Gastrocnemius medialis (tissue), 4 donors: ENCODE results near the gene MED23. TPM values are rescaled to one million over a fixed set of nuclear protein-coding genes. Genes with fewer than 3 reads are reported as not detected.
"Not testable (repeated sequence)": the region's sequence is repeated elsewhere in the genome, so short reads cannot be mapped to it uniquely, and the experiment has no call there.

ENCODE experiments used
- ATAC-seq, 2 donors: fragments of 150-250 bp; one replicate each; pipeline ENCODE4 v1.9.1; 2016
- DNase-seq, 2 donors: peaks; one replicate each; pipeline ENCODE4 v3.0.0-alpha.2; 2019
- H3K27ac ChIP-seq, 4 donors: fragments of 200-600 bp; sonication (generic); 1 replicate in 1 of 4; 2 replicates in 3 of 4; pipeline ENCODE4 v1.5.1; 2016 to 2018; ENCODE audit warnings: mild to moderate bottlenecking in 2 of 4, moderate library complexity in 1 of 4
- H3K27me3 ChIP-seq, 3 donors: fragments of 200-600 bp; sonication (generic) in 2 of 3; 1 replicate in 1 of 3; 2 replicates in 2 of 3; pipeline versions ENCODE4 v1.5.1 to v1.6.0; 2016 to 2019; ENCODE audit warnings: mild to moderate bottlenecking in 1 of 3, moderate library complexity in 1 of 3
- H3K36me3 ChIP-seq, 2 donors: fragments of 200-600 bp; sonication (generic) in 1 of 2; one replicate each; pipeline ENCODE4 v1.5.1; 2017 to 2018
- H3K4me1 ChIP-seq, 2 donors: fragments of 200-600 bp; sonication (generic) in 1 of 2; one replicate each; pipeline ENCODE4 v1.5.1; 2016 to 2017; ENCODE audit warnings: mild to moderate bottlenecking in 2 of 2
- H3K4me3 ChIP-seq, 4 donors: fragments of 200-600 bp; sonication (generic) in 3 of 4; 1 replicate in 1 of 4; 2 replicates in 3 of 4; pipeline ENCODE4 v1.5.1; 2016 to 2019; ENCODE audit warnings: mild to moderate bottlenecking in 2 of 4
- H3K9me3 ChIP-seq, 3 donors: fragments of 200-600 bp; sonication (generic) in 2 of 3; 1 replicate in 1 of 3; 2 replicates in 2 of 3; pipeline ENCODE4 v1.5.1; 2016 to 2019
- CTCF ChIP-seq, 5 experiments: fragments of 450-650 bp in 3 of 5; fragments of 200-600 bp in 2 of 5; sonication (generic) in 2 of 5; IDR thresholded peaks in 4 of 5; conservative IDR thresholded peaks in 1 of 5; 1 replicate in 4 of 5; 2 replicates in 1 of 5; pipeline ENCODE4 v1.5.1; 2016 to 2019; ENCODE audit warnings: antibody characterized with exemption in 5 of 5, mild to moderate bottlenecking in 3 of 5, moderate library complexity in 3 of 5
- POLR2A ChIP-seq, 2 donors: fragments of 450-650 bp; IDR thresholded peaks; one replicate each; pipeline ENCODE4 v1.6.1; 2017; ENCODE audit warnings: antibody characterized with exemption in 2 of 2, mild to moderate bottlenecking in 2 of 2, moderate library complexity in 2 of 2
- in situ Hi-C, 4 donors: fragments of 200-750 bp; cut with MboI; loops; one replicate each; pipeline versions ENCODE4 v1.15.0 to v1.8.0; 2017; ENCODE audit warnings: low sequenced_read_pairs in 4 of 4
- intact Hi-C: fragments of 100-400 bp; cut with DNase I; formaldehyde crosslinking; loops from one replicate; pipeline ENCODE4 v1.15.1; 2023; ENCODE audit warnings: low total_unique reads
- total RNA-seq, 4 donors: library from RNA; depleted of rRNA; stranded (reverse); fragments of >200 nt; gene quantifications; one replicate each; pipeline versions ENCODE4 v1.1.0 to v1.2.3, GENCODE V29; 2016

MED23 gene
- total RNA-seq, 4 donors from 2014 or later: 7.5 to 16.0 (median 12.5) TPM

DNA sequence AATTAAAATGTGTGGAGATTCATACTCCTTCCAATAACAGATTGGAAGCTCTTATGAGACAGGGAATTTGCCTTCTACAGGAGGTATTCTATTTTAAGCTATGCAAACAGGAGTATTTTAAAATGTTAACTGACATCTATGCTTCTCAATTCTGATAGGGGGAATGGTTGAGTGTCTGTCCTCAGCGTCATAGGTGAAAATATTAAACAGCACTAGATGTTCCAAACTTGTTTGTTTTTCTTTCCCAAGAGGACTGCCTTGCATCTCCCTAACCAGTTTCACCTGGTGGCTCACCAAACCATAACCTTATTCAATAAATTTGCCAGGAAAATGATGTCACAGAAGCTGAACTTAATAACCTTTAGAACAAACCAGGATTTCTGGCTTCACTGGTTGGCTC is 79.6 kb downstream of the MED23 start:
- no peak for ATAC-seq
- intact Hi-C loops (no loop called here), in situ Hi-C loops (loop anchor here in 1 of 4 donors (25.0 kb wide), 1 partner anchor 661 kb away; no protein-coding TSS in a partner anchor)

DNA sequence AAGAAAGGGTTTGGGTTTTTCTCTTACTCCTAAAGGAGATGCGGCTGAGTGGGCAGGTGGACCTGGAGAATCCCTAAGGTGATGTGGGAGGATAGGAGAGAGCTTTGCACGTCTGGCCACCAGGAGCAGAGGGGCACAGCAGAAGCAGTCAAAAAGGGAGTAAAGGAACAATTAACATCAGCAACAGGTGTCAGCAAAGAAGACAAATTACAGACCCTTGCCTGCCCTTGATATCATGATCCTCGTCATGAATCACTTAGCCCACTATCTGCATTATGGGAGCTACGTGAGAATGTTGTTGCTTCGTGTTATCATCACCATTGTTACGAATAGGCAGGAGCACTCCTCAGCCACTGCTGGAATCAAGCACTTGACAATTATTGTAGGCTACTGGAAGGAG is 80.6 kb downstream of the MED23 start:
- no peaks in the 10 kb centered on the region for H3K9me3 ChIP-seq
- H3K27me3 ChIP-seq: no peaks in the 10 kb centered on the region
- H3K4me3 ChIP-seq: no peak overlapping the region
- DNase-seq (no peak), ATAC-seq (no peak)
- no peaks in the 10 kb centered on the region for H3K4me1 ChIP-seq
- in situ Hi-C loops (loop anchor here in 1 of 4 donors (25.0 kb wide), 1 partner anchor 660 kb away; no protein-coding TSS in a partner anchor), intact Hi-C loops (no loop called here)
- H3K36me3 ChIP-seq: no peaks in the 10 kb centered on the region
- TF ChIP-seq POLR2A (IDR thresholded peaks at IDR 0.05) (no peak), CTCF (IDR thresholded peaks at IDR 0.05 in 4 of 5, conservative IDR thresholded peaks at IDR 0.05 in 1 of 5) (no peak)
- no peak overlapping the region for H3K27ac ChIP-seq

More for the DNA sequence above, 79.6 kb downstream of the MED23 start:
- TF ChIP-seq CTCF (IDR thresholded peaks at IDR 0.05 in 4 of 5, conservative IDR thresholded peaks at IDR 0.05 in 1 of 5) (no peak), POLR2A (IDR thresholded peaks at IDR 0.05) (no peak)
- H3K4me1 ChIP-seq: no peaks in the 10 kb centered on the region
- no peak overlapping the region for H3K27ac ChIP-seq
- DNase-seq: no peak
- no peaks in the 10 kb centered on the region for H3K9me3 ChIP-seq
- no peaks in the 10 kb centered on the region for H3K36me3 ChIP-seq
- H3K4me3 ChIP-seq: no peak overlapping the region
- no peaks in the 10 kb centered on the region for H3K27me3 ChIP-seq

DNA sequence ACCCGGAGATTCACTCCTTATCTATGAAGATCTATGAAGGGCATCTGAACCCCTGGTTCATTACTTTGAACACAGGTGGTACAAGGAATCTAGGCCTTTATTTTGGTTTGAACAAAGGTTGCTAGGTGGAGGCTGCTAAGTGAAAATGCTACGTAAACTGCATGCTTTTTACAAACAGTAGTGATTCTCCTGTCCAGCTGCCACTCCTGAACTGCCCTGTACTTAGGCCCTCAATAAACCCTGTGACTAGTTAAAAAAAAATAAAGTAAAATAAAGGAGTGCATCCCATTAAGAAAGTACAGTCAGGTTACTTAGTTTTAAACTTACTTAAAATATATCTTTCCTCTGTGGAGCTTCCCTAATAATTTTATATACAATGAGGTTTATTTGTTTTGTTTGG is 82.7 kb downstream of the MED23 start:
- H3K4me1 ChIP-seq: no peaks in the 10 kb centered on the region
- H3K27ac ChIP-seq: no peak overlapping the region
- H3K4me3 ChIP-seq: no peak overlapping the region
- no peaks in the 10 kb centered on the region for H3K36me3 ChIP-seq
- TF ChIP-seq POLR2A (IDR thresholded peaks at IDR 0.05) (no peak), CTCF (IDR thresholded peaks at IDR 0.05 in 4 of 5, conservative IDR thresholded peaks at IDR 0.05 in 1 of 5) (no peak)
- H3K27me3 ChIP-seq: no peaks in the 10 kb centered on the region
- ATAC-seq (no peak), DNase-seq (no peak)
- in situ Hi-C loops: loop anchor here in 1 of 4 donors (25.0 kb wide), 1 partner anchor 658 kb away; no protein-coding TSS in a partner anchor
- no peaks in the 10 kb centered on the region for H3K9me3 ChIP-seq
- intact Hi-C loops: no loop called here

- in situ Hi-C loops: loop anchor here in 2 of 4 donors (10.0 to 25.0 kb wide), 2 partner anchors 651 to 654 kb away; no protein-coding TSS in a partner anchor
- H3K27ac ChIP-seq, H3K4me3 ChIP-seq, H3K36me3 ChIP-seq, H3K4me1 ChIP-seq, DNase-seq, ATAC-seq, intact Hi-C loops, H3K9me3 ChIP-seq, H3K27me3 ChIP-seq: not testable (repeated sequence)
Measured at GRCh38 chr6:131538615-131539014, 89.4 kb downstream of the MED23 start.

GRCh38 chr6:131532580-131533039 is 95.4 kb downstream of the MED23 start:
- Histone ChIP-seq H3K36me3 (no peaks in the 10 kb centered on the region), H3K27ac (no peak overlapping the region), H3K4me3 (no peak overlapping the region), H3K9me3 (no peaks in the 10 kb centered on the region), H3K27me3 (no peaks in the 10 kb centered on the region), H3K4me1 (no peaks in the 10 kb centered on the region)
- intact Hi-C loops (loop anchor here (5.0 kb wide), 1 partner anchor 645 kb away; no protein-coding TSS in a partner anchor), in situ Hi-C loops (loop anchor here in 2 of 4 donors (10.0 to 25.0 kb wide), 2 partner anchors 645 to 648 kb away; no protein-coding TSS in a partner anchor)
- TF ChIP-seq CTCF (IDR thresholded peaks at IDR 0.05 in 4 of 5, conservative IDR thresholded peaks at IDR 0.05 in 1 of 5): no peak
- no peak for TF ChIP-seq POLR2A (IDR thresholded peaks at IDR 0.05)
- no peak for DNase-seq
- no peak for ATAC-seq

- intact Hi-C loops (loop anchor here (5.0 kb wide), 1 partner anchor 644 kb away; no protein-coding TSS in a partner anchor), in situ Hi-C loops (loop anchor here in 2 of 4 donors (10.0 to 25.0 kb wide), 2 partner anchors 644 to 647 kb away; no protein-coding TSS in a partner anchor)
- ATAC-seq, H3K36me3 ChIP-seq, DNase-seq, H3K4me3 ChIP-seq, H3K27ac ChIP-seq, H3K4me1 ChIP-seq, H3K27me3 ChIP-seq, H3K9me3 ChIP-seq: not testable (repeated sequence)
Measured at GRCh38 chr6:131531681-131532080, 96.4 kb downstream of the MED23 start.

GRCh38 chr6:131530936-131531335 is 97.1 kb downstream of the MED23 start:
- in situ Hi-C loops: loop anchor here in 2 of 4 donors (10.0 to 25.0 kb wide), 2 partner anchors 644 to 646 kb away; no protein-coding TSS in a partner anchor
- ATAC-seq, DNase-seq, H3K27ac ChIP-seq, H3K27me3 ChIP-seq, H3K9me3 ChIP-seq, H3K4me3 ChIP-seq, H3K4me1 ChIP-seq, H3K36me3 ChIP-seq: not testable (repeated sequence)
- intact Hi-C loops: loop anchor here (5.0 kb wide), 1 partner anchor 644 kb away; no protein-coding TSS in a partner anchor
